Panc1 (cell line): ENCODE data around the gene PER2. TPM values are rescaled to one million over a fixed set of nuclear protein-coding genes. Genes with fewer than 3 reads are reported as not detected.

ENCODE experiments used
- ATAC-seq: fragments of 200-7000 bp; cut with Tn5 transposase; 2 replicates; pipeline ENCODE4 v1.9.1; 2020; ENCODE audit warnings: mild to moderate bottlenecking, moderate library complexity
- BruUV-seq: library from RNA; stranded (reverse); fragments of 400-500 nt; replicated peaks from 2 replicates; lab custom pipeline; 2021; lab: Mats Ljungman, UMichigan
- CTCF ChIA-PET: fragments of 300-600 bp; sonication (Branson Sonifier 250); formaldehyde crosslinking; loops from one replicate; lab custom pipeline; 2022; ENCODE audit warnings: antibody characterized with exemption; lab: Charles Lee
- POLR2A ChIA-PET: fragments of 300-600 bp; sonication (Branson Sonifier 250); formaldehyde crosslinking; loops from one replicate; lab custom pipeline; 2022; ENCODE audit warnings: antibody characterized with exemption; lab: Charles Lee
- DNase-seq: peaks from one replicate; pipeline ENCODE4 v3.0.0-alpha.2; 2010; ENCODE audit warnings: low read depth, low spot score
- H3K27ac ChIP-seq: 2 replicates; pipeline ENCODE4 v1.5.1; 2011; ENCODE audit warnings: mild to moderate bottlenecking, low read length, inconsistent platforms
- H3K27me3 ChIP-seq: fragments of 200-500 bp; sonication (Bioruptor generic); 2 replicates; pipeline ENCODE4 v1.6.0; 2014; ENCODE audit warnings: low read length, inconsistent platforms; ENCODE audit not compliant: control insufficient read depth, insufficient read depth
- H3K36me3 ChIP-seq: fragments of 200-500 bp; sonication (Bioruptor generic); 2 replicates; pipeline ENCODE4 v1.5.1; 2014; ENCODE audit warnings: inconsistent platforms, mild to moderate bottlenecking, low read length, moderate library complexity; ENCODE audit not compliant: control insufficient read depth, insufficient read depth
- H3K4me1 ChIP-seq: 2 replicates; pipeline ENCODE4 v1.5.1; 2011; ENCODE audit warnings: inconsistent platforms, mild to moderate bottlenecking, low read length, moderate library complexity; ENCODE audit not compliant: control insufficient read depth, insufficient read depth
- H3K4me3 ChIP-seq, 2 experiments: 2 replicates each; pipeline ENCODE4 v1.5.1; 2011 to 2012; ENCODE audit warnings: low read depth in 2 of 2, low read length in 2 of 2, mild to moderate bottlenecking in 2 of 2, inconsistent platforms in 1 of 2, moderate library complexity in 1 of 2
- H3K9me3 ChIP-seq: fragments of 200-500 bp; sonication (Bioruptor generic); 2 replicates; pipeline ENCODE4 v1.5.1; 2014; ENCODE audit warnings: low read depth, mild to moderate bottlenecking, inconsistent platforms, low read length, moderate library complexity; ENCODE audit not compliant: control insufficient read depth, insufficient read depth
- POLR2AphosphoS5 ChIP-seq: IDR thresholded peaks from 2 replicates; pipeline ENCODE4 v1.6.1; 2012; ENCODE audit warnings: mild to moderate bottlenecking, low read depth, low read length, moderate library complexity
- SIN3A ChIP-seq: IDR thresholded peaks from 2 replicates; pipeline ENCODE4 v1.6.1; 2012; ENCODE audit warnings: low read depth, mild to moderate bottlenecking, low read length, moderate library complexity, borderline replicate concordance; ENCODE audit not compliant: insufficient read depth
- TCF7L2 ChIP-seq: IDR thresholded peaks from 2 replicates; pipeline ENCODE4 v1.6.1; 2011; ENCODE audit warnings: mild to moderate bottlenecking, low read depth, low read length, inconsistent platforms
- in situ Hi-C: cut with HindIII; loops from 2 replicates; pipeline ENCODE4 v1.10.0; 2016; ENCODE audit warnings: low sequenced_read_pairs, low pct_unique_long_range_greater_than_20kb
- intact Hi-C: fragments of 100-400 bp; cut with micrococcal nuclease; formaldehyde crosslinking; loops from one replicate; pipeline ENCODE4 v1.10.0; 2022; ENCODE audit not compliant: unreplicated experiment
- total RNA-seq: library from RNA; stranded (reverse); gene quantifications from one replicate; pipeline ENCODE4 v1.2.1, GENCODE V29; 2021; ENCODE audit not compliant: unreplicated experiment
- TF ChIP-seq, protein P1 (sequence below), 2 experiments: IDR thresholded peaks; 2 replicates each; pipeline ENCODE4 v1.6.1; 2011 to 2012; ENCODE audit warnings: low read depth in 2 of 2, control low read depth in 1 of 2, low read length in 1 of 2, mild to moderate bottlenecking in 1 of 2, moderate library complexity in 1 of 2; ENCODE audit not compliant: insufficient read depth in 1 of 2
- TF ChIP-seq, protein P2 (sequence below): fragments of 450-650 bp; IDR thresholded peaks from 2 replicates; pipeline ENCODE4 v1.5.1; 2017; ENCODE audit warnings: mild to moderate bottlenecking

Gene PER2
- total RNA-seq, 1 experiment from 2014 or later: 9.9 TPM

DNA sequence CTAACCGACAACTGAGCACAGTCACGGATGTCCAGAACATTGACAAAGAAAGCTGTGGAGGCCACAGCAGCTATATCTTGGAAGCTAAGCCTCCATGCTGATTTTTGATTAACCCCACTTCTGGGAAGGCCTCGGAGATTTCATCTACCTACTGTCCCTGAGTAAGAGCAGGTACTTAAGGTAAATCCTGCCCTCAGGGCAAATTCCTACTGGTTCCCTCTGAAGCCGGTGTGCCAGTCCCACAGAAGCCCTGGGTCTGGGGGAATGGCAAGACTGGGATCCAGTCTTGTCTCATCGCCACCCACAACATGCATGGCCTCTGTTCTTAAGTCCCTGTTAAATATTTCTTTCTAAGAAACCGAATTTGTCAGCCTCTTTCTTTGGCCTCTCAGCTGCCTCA, 18.7 kb downstream of the PER2 start:
- Histone ChIP-seq H3K9me3 (no peaks in the 10 kb centered on the region), H3K27ac (no peak overlapping the region), H3K27me3 (no peaks in the 10 kb centered on the region), H3K36me3 (no peaks in the 10 kb centered on the region), H3K4me1 (no peaks in the 10 kb centered on the region), H3K4me3 (no peak overlapping the region)
- TF ChIP-seq, protein P1, sequence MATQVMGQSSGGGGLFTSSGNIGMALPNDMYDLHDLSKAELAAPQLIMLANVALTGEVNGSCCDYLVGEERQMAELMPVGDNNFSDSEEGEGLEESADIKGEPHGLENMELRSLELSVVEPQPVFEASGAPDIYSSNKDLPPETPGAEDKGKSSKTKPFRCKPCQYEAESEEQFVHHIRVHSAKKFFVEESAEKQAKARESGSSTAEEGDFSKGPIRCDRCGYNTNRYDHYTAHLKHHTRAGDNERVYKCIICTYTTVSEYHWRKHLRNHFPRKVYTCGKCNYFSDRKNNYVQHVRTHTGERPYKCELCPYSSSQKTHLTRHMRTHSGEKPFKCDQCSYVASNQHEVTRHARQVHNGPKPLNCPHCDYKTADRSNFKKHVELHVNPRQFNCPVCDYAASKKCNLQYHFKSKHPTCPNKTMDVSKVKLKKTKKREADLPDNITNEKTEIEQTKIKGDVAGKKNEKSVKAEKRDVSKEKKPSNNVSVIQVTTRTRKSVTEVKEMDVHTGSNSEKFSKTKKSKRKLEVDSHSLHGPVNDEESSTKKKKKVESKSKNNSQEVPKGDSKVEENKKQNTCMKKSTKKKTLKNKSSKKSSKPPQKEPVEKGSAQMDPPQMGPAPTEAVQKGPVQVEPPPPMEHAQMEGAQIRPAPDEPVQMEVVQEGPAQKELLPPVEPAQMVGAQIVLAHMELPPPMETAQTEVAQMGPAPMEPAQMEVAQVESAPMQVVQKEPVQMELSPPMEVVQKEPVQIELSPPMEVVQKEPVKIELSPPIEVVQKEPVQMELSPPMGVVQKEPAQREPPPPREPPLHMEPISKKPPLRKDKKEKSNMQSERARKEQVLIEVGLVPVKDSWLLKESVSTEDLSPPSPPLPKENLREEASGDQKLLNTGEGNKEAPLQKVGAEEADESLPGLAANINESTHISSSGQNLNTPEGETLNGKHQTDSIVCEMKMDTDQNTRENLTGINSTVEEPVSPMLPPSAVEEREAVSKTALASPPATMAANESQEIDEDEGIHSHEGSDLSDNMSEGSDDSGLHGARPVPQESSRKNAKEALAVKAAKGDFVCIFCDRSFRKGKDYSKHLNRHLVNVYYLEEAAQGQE (IDR thresholded peaks at IDR 0.05; ENCODE audit: insufficient read depth in 1 of 2, low read depth in 2 of 2, low read length in 1 of 2): no peak
- TF ChIP-seq POLR2AphosphoS5: no peak
- TF ChIP-seq TCF7L2: no peak
- TF ChIP-seq, protein P2, sequence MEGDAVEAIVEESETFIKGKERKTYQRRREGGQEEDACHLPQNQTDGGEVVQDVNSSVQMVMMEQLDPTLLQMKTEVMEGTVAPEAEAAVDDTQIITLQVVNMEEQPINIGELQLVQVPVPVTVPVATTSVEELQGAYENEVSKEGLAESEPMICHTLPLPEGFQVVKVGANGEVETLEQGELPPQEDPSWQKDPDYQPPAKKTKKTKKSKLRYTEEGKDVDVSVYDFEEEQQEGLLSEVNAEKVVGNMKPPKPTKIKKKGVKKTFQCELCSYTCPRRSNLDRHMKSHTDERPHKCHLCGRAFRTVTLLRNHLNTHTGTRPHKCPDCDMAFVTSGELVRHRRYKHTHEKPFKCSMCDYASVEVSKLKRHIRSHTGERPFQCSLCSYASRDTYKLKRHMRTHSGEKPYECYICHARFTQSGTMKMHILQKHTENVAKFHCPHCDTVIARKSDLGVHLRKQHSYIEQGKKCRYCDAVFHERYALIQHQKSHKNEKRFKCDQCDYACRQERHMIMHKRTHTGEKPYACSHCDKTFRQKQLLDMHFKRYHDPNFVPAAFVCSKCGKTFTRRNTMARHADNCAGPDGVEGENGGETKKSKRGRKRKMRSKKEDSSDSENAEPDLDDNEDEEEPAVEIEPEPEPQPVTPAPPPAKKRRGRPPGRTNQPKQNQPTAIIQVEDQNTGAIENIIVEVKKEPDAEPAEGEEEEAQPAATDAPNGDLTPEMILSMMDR: no peak
- TF ChIP-seq SIN3A: no peak
- ChIA-PET POLR2A (no interaction called here), CTCF (no interaction called here)
- in situ Hi-C loops (no loop called here), intact Hi-C loops (no loop called here)
- BruUV-seq: no TSS peak
- no peak for ATAC-seq
- no peak for DNase-seq

DNA sequence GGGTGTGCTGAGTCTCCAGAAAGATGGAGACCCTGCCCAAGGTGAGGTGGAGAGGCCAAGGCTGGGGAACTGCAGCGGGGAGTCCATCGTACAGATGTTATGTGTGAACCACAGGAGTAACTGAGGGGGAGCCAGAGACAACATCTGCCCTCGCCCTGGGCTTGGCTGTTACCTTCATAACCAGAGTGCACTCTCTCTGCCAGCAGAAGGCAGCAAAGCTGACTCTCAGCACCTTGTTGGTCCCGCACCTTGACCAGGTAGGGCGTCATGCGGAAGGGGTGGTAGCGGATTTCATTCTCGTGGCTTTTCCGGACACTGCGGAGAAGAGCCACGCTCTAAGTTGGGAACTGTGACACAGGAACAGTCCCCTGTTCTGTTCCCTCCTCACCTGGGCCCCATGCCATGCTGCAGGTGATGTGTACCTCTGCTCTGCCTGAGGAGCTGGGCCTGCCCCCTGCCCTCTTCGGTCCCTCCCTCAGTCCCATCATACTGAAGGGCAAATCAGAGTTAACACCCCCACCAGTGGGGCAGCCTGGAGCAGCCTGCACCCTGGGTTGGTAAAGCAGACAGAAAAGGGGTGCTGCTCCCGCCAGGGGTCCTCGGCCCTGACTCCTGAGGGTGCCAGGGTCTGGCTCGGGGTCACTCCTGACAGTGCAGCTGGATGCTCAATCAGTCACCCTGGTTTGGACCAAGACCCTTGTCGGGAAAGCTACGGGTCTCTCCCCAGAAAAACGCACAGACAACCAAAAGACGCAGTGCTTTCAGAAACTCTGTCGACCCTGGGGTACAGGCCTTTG, 20.3 kb downstream of the PER2 start:
- no peaks in the 10 kb centered on the region for H3K27me3 ChIP-seq
- H3K27ac ChIP-seq: no peak overlapping the region
- 0 out of 2 replicates have a peak, but pooled peaks cover 3% of the 10 kb centered on the region for H3K4me1 ChIP-seq
- H3K4me3 ChIP-seq: no peak overlapping the region
- H3K9me3 ChIP-seq: no peaks in the 10 kb centered on the region
- POLR2A ChIA-PET: no interaction called here
- TF ChIP-seq TCF7L2 (no peak), POLR2AphosphoS5 (no peak), SIN3A (no peak)
- TF ChIP-seq, protein P1 (IDR thresholded peaks at IDR 0.05; ENCODE audit: insufficient read depth in 1 of 2, low read depth in 2 of 2, low read length in 1 of 2): no peak
- TF ChIP-seq, protein P2: no peak
- BruUV-seq: no TSS peak
- in situ Hi-C loops: no loop called here
- H3K36me3 ChIP-seq: no peaks in the 10 kb centered on the region
- intact Hi-C loops: no loop called here
- no peak for DNase-seq
- ATAC-seq: no peak
- CTCF ChIA-PET: no interaction called here
